Occipital lobe (tissue), 2 donors: ENCODE results near the gene SNX18. TPM values are rescaled to one million over a fixed set of nuclear protein-coding genes. Genes with fewer than 3 reads are reported as not detected.
"Not testable (repeated sequence)": the region's sequence is repeated elsewhere in the genome, so short reads cannot be mapped to it uniquely, and the experiment has no call there.

Experiments used
- DNase-seq: peaks from one replicate; lab custom pipeline; 2025; lab: John Stamatoyannopoulos, UW
- total RNA-seq: library from RNA; depleted of rRNA; stranded (reverse); fragments of >200 nt; gene quantifications from one replicate; pipeline ENCODE4 v1.2.3, GENCODE V29; 2014

SNX18 gene
- total RNA-seq, 1 donor from 2014 or later: 25.4 TPM

DNA sequence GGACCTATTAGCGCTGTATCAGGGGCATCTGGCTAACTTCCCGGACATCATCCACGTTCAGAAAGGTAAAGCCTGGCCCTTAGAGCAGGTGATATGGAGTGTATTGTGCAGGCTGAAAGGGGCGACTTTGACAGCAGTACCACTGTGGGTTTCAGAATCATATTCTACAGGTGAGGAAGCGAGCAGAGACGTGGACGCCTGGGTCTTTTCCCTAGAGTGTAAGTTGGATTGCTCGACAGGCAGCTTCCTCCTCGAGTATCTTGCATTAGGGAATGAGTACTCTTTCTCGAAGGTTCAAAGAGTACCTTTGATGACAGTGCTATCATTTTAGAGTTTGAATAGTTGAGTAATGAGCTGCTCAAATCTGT, 1.9 kb downstream of the SNX18 start:
- DNase-seq: no peak

GRCh38 chr5:54520438-54520846, 2.9 kb downstream of the SNX18 start:
- no peak for DNase-seq

DNA sequence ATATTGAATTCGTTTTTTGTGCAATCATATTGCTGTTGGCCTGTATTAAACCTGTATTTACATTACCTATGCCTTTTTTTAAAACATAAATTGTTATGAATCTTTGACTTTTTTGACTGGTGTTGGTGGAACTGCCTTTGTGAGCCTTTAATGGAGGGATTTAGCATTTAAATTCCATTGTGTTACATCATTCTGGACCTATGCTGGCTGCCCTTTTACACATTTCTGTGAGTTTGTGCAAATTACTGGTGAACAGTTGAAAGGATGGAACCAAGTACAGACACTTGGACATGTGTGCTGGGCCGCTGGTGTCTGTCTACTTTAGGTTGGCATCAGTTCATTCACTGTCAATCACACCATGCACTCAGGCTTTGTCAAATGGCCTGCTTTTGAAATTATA, 3.4 kb downstream of the SNX18 start:
- no peak for DNase-seq

DNA sequence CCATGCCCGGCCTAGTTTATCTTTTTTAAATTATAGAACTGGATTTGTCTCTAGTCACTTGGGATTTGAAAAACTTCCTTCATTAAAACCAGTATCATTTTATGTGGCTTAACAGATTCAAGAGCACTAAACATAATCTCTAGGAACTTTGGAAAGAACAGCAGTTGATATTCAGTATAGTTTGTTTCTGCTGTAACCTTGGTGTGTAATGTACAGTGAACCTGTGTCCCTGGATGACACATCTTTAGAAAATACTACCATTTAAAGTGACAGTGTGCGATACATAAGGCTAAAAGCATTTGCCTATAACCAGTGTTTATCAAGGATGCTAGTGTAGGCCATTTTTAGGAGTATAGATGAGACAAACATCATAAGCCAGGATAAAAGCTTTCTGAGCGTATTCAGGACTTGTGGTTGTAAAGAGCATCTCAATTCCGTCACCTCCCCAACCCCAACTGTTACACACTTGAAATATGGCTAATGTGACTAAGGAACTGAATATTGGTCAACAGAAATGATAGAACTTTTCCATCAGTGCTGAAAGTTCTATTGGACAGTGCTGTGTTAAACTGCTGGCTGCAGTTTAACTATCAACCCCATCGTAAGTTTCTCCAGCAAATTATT, 4.4 kb downstream of the SNX18 start:
- no peak for DNase-seq

DNA sequence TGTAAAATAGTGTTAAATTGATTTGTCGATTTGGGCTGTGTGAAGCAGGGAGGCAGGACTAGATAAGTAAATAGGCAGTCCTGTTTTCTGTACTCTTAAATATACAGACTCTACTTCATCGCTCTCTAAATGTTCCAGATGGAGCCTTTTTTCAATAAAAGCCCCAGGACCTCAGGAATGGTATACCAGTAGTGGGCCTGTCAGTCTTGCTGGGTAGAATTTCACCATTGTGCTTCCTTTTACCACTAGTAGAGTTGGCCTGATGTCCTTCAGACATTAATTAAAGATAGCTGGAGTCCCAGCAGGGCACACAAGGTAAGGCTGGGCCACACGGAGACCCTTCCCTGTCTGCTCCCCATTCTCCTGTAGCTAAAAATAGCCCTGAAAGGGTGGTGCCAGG, 6.0 kb downstream of the SNX18 start:
- no peak for DNase-seq

DNA sequence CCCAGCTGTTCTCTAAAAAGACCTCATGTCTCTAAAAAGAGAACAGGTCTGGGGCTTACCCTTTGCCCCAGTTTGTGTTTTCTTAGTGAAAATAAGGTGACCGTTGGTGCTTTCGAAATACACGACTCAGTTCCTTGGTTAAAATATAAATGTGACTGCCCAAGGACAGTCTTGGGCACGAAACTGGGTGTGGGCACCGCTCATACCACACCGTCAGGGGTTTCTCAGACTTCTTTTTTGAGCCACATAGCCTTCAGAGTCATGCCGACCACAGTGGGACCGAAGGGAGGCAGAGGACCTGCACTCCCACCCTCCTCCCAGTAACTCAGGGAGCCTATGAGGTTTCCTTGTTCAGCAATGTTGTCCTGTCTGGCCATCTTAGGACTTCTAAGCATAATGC, 6.5 kb downstream of the SNX18 start:
- DNase-seq: no peak

- no peak for DNase-seq
Observed at GRCh38 chr5:54524704-54525103, 7.1 kb downstream of the SNX18 start.

GRCh38 chr5:54525261-54525660, 7.7 kb downstream of the SNX18 start:
- DNase-seq: no peak

DNA sequence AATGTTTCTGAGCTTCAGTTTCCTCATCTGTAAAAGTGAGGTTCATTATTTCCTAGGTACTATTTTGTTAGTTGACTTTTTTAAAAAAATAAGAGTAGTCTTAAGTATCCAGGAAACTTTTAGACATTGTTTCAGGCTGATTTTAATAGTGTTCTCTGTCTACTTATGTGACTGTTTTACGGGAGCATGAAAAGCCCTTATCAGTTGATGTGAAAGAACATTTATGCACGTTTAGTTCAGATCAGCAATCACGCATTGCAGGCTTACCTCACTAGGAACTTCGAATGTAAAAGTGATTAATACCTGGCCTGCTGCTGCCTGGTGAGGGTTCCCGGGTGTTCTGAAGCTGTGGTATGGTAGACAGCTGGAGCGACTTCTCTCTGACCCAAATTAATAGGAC, 8.1 kb downstream of the SNX18 start:
- no peak for DNase-seq

DNA sequence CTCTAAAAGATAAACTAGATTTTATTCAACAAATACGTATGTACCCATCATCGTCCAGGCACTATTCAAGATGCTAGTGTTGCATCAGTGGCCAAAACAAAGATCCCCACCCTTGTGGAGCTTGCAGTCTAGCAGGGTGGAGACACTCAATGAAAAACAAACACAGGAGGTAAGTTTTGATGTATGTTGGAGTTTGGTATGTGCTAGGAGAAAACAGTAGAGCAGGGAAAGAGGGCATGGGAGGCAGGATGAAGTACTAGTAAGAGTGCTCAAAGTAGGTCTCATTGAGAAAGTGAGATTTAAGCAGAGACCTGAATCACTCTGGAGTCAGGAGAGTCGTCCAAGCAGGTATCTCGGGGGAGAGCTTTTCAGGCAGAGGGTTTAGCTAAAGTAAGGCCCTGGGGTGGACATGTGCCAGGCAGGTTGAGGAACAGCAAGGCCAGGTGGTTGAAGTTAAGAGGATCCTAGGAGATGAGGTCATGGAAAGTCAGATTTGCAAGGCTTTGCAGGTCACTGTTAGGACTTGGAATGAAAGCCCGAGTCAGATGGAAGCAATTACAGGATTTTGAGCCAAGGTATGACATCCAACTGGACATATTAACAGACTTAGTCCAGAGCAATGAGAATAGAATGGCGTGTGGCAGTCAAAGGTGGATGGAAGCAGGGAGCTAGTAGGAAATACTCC, 9.2 kb downstream of the SNX18 start:
- no peak for DNase-seq

GRCh38 chr5:54528633-54529209, 11.2 kb downstream of the SNX18 start:
- DNase-seq: no peak

- DNase-seq: no peak
Observed at GRCh38 chr5:54529565-54529964, 12.0 kb downstream of the SNX18 start.

DNA sequence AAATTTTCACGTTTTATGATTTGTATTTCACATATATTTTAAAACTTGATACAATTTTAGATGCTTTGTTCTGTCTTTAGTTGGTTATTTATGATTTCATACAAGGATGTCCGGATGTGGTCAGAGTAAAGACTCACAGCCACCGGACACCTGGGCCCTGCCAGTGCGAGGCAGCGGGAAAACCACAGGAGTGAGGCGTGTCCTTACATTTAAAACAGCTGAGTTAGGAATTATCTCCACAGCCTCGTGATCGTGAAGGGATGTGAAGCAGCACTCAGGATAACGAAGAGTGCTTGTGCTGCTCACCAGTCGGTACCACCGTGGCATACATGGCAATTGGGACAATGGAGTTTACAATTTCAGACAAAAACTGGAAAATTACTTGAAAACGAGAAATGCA, 14.0 kb downstream of the SNX18 start:
- DNase-seq: no peak

GRCh38 chr5:54533541-54534190, 16.1 kb downstream of the SNX18 start:
- no peak for DNase-seq

- no peak for DNase-seq
Observed at GRCh38 chr5:54534191-54535004, 16.8 kb downstream of the SNX18 start.

GRCh38 chr5:54535149-54535844, 17.7 kb downstream of the SNX18 start:
- no peak for DNase-seq

- DNase-seq: not testable (repeated sequence)
Observed at GRCh38 chr5:54536375-54536774, 18.8 kb downstream of the SNX18 start.

DNA sequence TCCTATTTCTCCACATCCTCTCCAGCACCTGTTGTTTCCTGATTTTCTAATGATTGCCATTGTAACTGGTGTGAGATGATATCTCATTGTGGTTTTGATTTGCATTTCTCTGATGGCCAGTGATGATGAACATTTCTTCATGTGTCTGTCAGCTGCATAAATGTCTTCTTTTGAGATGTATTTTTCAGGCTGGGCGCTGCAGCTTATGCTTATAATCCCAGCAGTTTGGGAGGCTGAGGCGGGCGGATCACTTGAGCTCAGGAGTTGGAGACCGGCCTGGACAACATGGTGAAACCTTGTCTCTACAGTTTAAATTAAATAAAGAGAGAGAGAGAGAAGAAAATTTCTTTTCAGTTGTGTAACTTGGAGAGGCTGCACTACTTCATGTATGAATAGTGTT, 19.3 kb downstream of the SNX18 start:
- DNase-seq: not testable (repeated sequence)

- no peak for DNase-seq
Observed at GRCh38 chr5:54537725-54538124, 20.2 kb downstream of the SNX18 start.

DNA sequence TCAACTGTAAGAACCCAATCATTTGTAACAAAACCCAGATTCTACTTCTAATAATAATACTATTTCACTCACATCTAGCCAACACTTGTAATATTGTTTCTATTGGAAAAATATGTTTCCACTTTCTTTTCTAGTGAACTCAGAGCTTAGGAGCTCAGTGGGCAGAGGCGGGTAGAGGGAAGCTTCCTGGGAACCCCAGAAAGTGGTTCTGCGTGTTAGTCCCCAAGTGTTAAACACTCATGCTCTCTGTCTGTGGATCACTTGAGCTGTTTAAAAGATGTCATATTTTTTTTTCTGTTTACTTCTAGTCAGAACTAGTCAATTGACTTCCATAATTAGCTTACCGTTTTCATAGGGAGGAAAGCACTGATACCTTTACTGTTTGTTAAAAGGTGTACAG, 20.6 kb downstream of the SNX18 start:
- DNase-seq: no peak

- no peak for DNase-seq
Observed at GRCh38 chr5:54539001-54539400, 21.4 kb downstream of the SNX18 start.
